ENCODE results near the gene CDHR3.

CDHR3 gene, protein sequence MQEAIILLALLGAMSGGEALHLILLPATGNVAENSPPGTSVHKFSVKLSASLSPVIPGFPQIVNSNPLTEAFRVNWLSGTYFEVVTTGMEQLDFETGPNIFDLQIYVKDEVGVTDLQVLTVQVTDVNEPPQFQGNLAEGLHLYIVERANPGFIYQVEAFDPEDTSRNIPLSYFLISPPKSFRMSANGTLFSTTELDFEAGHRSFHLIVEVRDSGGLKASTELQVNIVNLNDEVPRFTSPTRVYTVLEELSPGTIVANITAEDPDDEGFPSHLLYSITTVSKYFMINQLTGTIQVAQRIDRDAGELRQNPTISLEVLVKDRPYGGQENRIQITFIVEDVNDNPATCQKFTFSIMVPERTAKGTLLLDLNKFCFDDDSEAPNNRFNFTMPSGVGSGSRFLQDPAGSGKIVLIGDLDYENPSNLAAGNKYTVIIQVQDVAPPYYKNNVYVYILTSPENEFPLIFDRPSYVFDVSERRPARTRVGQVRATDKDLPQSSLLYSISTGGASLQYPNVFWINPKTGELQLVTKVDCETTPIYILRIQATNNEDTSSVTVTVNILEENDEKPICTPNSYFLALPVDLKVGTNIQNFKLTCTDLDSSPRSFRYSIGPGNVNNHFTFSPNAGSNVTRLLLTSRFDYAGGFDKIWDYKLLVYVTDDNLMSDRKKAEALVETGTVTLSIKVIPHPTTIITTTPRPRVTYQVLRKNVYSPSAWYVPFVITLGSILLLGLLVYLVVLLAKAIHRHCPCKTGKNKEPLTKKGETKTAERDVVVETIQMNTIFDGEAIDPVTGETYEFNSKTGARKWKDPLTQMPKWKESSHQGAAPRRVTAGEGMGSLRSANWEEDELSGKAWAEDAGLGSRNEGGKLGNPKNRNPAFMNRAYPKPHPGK

DNA sequence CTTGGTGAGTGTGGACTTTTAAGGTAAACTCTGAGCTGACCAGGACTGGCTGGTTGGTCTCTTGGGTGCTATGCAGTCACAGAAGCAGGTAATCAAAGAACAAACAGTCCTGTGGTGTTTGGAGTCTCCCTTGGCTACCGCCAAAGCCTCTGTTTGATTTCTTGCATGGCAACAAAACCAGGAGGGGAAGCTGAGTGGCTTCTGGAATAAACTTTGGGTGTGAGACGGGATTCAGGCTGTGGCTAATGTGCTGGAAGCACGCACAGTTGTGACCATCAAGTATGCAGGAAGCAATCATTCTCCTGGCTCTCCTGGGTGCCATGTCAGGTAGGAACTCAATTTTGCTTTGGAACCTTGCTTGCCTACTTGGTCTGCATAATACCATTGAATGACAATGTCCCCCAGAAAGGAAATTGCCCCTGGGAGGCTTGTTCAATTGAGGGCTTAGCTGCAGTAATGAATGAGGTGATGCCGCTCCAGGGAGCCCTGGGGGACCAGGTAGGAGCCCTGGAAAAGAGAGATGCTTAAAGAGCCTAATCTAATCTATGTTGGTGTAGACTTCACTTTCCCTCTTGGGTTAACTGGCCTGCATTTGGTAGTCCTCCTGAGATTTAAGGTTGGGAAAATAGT, at the start of gene CDHR3:
CDHR3 (plus strand) TSS at position 227 of the 630 bp plus-strand sequence; CDS start at position 282, 55 bp downstream.
- H3K79me2 ChIP-seq (ENCODE audit: control insufficient read depth, insufficient read depth, low read length, unreplicated experiment), result no peaks in the 10 kb centered on the region
- H3K27me3 ChIP-seq (ENCODE audit: insufficient read depth, low read length), result peaks cover 19% of the 10 kb centered on the region; the same call in 1 of the 2 replicates
- no peaks in the 10 kb centered on the region for H3K4me1 ChIP-seq (ENCODE audit: control insufficient read depth, insufficient read depth, low read length, unreplicated experiment)
- no peak within 1 kb of the TSS for H2AFZ ChIP-seq (ENCODE audit: low read length, unreplicated experiment)
- H3K27ac ChIP-seq (ENCODE audit: low read depth, low read length), result no peak within 1 kb of the TSS
- no peak within 1 kb of the TSS for H3K4me3 ChIP-seq (ENCODE audit: low read depth, low read length)
- H3K36me3 ChIP-seq (ENCODE audit: insufficient read depth, low read length), result no peaks in the 10 kb centered on the region

DNA sequence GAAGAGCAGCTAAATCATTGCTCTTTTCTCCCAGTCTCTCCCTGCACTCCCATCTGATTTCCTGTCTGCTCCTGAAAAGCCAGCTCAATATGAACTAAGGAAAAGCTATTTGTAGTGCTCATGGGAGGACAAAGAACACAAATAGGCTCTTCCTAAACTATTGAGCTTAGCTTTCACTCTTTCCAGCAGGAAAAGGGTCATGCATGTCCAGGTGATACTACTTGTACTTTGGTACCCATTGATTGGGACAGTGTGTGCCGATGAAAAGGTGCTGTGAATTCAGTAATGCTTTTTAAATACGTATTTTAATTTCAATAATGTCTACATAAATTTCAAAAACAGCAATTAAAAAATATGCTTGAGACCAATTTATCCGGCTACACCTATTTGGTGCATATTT, 49.1 kb upstream of the CDHR3 start:
- Histone ChIP-seq H3K27ac (ENCODE audit: low read depth, low read length) (no peak overlapping the region), H3K79me2 (ENCODE audit: control insufficient read depth, insufficient read depth, low read length, unreplicated experiment) (no peaks in the 10 kb centered on the region), H2AFZ (ENCODE audit: low read length, unreplicated experiment) (no peak overlapping the region), H3K4me3 (ENCODE audit: low read depth, low read length) (no peak overlapping the region), H3K27me3 (ENCODE audit: insufficient read depth, low read length) (no peaks in the 10 kb centered on the region), H3K36me3 (ENCODE audit: insufficient read depth, low read length) (peaks cover 6% of the 10 kb centered on the region; the same call in 1 of the 2 replicates), H3K4me1 (ENCODE audit: control insufficient read depth, insufficient read depth, low read length, unreplicated experiment) (peaks cover 3% of the 10 kb centered on the region)

DNA sequence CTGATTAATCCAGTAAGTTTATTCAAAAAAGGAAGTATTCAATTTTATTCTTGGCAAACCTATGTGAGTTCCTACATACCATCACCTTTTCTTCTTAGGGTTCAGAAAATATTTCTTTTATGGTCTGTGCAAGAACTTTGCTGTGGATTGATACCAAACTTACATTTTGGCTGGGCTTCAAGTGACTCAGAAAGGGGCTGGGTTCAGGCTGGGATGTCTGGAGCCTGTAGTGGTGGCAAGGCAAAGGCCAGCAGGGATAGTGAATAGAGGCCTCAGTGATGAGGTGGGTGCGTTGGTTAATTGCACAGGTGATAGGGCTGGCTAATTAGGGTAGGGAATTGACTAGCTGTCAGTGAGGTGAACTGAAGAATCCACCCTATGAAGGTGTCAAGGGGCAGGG, 46.5 kb upstream of the CDHR3 start:
- Histone ChIP-seq H2AFZ (ENCODE audit: low read length, unreplicated experiment) (no peak overlapping the region), H3K4me3 (ENCODE audit: low read depth, low read length) (no peak overlapping the region), H3K36me3 (ENCODE audit: insufficient read depth, low read length) (no peaks in the 10 kb centered on the region), H3K27me3 (ENCODE audit: insufficient read depth, low read length) (no peaks in the 10 kb centered on the region), H3K79me2 (ENCODE audit: control insufficient read depth, insufficient read depth, low read length, unreplicated experiment) (no peaks in the 10 kb centered on the region), H3K4me1 (ENCODE audit: control insufficient read depth, insufficient read depth, low read length, unreplicated experiment) (peaks cover 3% of the 10 kb centered on the region), H3K27ac (ENCODE audit: low read depth, low read length) (no peak overlapping the region)

DNA sequence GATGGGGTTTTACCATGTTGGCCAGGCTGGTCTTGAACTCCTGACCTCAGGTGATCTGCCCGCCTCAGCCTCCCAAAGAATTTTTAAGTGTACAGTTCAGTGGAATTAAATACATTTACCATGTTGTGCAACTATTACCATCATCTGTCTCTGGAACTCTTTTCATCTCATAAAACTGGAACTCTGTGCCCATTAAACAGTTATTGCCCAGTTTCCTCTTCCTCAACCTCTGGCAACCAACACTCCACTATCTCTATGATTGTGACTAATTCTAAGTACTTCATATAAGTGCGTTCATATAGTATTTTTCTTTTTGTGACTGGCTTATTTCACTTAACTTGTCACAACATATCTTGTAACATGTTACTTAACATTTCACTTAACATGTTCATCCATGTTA, 45.4 kb upstream of the CDHR3 start:
- no peaks in the 10 kb centered on the region for H3K27me3 ChIP-seq (ENCODE audit: insufficient read depth, low read length)
- peaks cover 3% of the 10 kb centered on the region for H3K4me1 ChIP-seq (ENCODE audit: control insufficient read depth, insufficient read depth, low read length, unreplicated experiment)
- no peaks in the 10 kb centered on the region for H3K79me2 ChIP-seq (ENCODE audit: control insufficient read depth, insufficient read depth, low read length, unreplicated experiment)
- H2AFZ ChIP-seq (ENCODE audit: low read length, unreplicated experiment), result no peak overlapping the region
- H3K36me3 ChIP-seq (ENCODE audit: insufficient read depth, low read length), result peaks cover 8% of the 10 kb centered on the region; the same call in 1 of the 2 replicates
- no peak overlapping the region for H3K4me3 ChIP-seq (ENCODE audit: low read depth, low read length)
- H3K27ac ChIP-seq (ENCODE audit: low read depth, low read length), result no peak overlapping the region

DNA sequence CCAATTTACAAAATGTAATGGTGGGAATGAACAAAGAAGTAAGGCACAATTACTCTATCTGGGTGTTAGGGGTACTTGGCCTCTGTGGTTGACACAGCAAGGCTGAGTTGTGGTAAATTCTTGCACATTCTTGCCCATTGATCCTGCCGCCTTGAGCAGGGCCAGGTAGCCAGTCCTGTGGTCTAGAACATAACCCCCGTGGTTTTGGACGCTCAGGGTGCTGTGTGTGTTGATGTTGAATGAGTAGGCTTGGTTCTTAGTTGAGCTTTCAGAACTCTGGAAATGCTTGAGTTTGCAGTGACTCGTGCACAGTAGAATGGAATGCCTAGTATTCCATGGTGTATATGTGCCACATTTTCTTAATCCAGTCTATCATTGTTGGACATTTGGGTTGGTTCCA, 42.3 kb upstream of the CDHR3 start:
- no peak overlapping the region for H3K4me3 ChIP-seq (ENCODE audit: low read depth, low read length)

DNA sequence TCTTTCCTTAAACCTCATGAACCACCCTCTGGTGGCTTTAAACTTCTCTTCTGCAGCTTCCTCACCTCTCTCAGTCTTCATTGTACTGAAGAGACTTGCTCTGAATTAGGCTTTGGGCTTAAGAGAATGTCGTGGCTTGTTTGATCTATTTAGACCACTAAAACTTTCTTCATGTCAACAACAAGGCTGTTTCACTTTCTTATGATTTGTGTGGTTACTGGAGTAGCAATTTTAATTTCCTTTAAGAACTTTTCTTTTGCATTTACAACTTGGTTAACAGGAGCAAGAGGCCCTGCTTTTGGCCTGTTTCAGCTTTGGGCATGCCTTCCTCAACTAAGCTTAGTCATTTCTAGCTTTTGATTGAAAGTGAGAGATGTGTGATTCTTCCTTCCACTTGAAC, 38.1 kb upstream of the CDHR3 start:
- Histone ChIP-seq H3K27me3 (ENCODE audit: insufficient read depth, low read length) (no peaks in the 10 kb centered on the region), H3K36me3 (ENCODE audit: insufficient read depth, low read length) (peaks cover 16% of the 10 kb centered on the region; the same call in 1 of the 2 replicates), H3K79me2 (ENCODE audit: control insufficient read depth, insufficient read depth, low read length, unreplicated experiment) (no peaks in the 10 kb centered on the region), H3K27ac (ENCODE audit: low read depth, low read length) (no peak overlapping the region), H3K4me1 (ENCODE audit: control insufficient read depth, insufficient read depth, low read length, unreplicated experiment) (no peaks in the 10 kb centered on the region), H3K4me3 (ENCODE audit: low read depth, low read length) (no peak overlapping the region), H2AFZ (ENCODE audit: low read length, unreplicated experiment) (no peak overlapping the region)

More for the DNA sequence above, 42.3 kb upstream of the CDHR3 start:
- no peaks in the 10 kb centered on the region for H3K27me3 ChIP-seq (ENCODE audit: insufficient read depth, low read length)
- no peaks in the 10 kb centered on the region for H3K79me2 ChIP-seq (ENCODE audit: control insufficient read depth, insufficient read depth, low read length, unreplicated experiment)
- peaks cover 3% of the 10 kb centered on the region for H3K4me1 ChIP-seq (ENCODE audit: control insufficient read depth, insufficient read depth, low read length, unreplicated experiment)
- H3K36me3 ChIP-seq (ENCODE audit: insufficient read depth, low read length), result peaks cover 16% of the 10 kb centered on the region; the same call in 1 of the 2 replicates
- no peak overlapping the region for H2AFZ ChIP-seq (ENCODE audit: low read length, unreplicated experiment)
- H3K27ac ChIP-seq (ENCODE audit: low read depth, low read length), result no peak overlapping the region

DNA sequence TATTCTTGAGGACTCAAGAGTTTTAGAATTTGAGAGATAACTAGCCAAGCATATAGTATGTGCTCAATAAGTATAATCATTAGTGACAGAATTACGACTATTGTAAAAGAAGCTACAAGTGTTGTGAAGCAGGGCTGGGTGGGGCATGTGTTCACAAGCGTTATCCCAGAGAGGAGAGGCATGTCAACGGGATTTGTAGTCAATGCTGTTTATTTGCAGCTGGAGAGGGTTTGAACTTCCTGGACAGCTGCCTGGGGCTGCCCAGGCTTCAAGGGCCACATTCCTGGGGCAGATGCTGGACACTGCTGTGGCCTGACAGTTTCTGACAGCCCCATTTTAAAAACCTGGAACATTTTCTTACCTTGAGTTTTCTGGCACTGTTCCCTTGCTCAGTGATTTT, 36.9 kb upstream of the CDHR3 start:
- Histone ChIP-seq H3K36me3 (ENCODE audit: insufficient read depth, low read length) (peaks cover 16% of the 10 kb centered on the region; the same call in 1 of the 2 replicates), H3K79me2 (ENCODE audit: control insufficient read depth, insufficient read depth, low read length, unreplicated experiment) (no peaks in the 10 kb centered on the region), H3K4me1 (ENCODE audit: control insufficient read depth, insufficient read depth, low read length, unreplicated experiment) (no peaks in the 10 kb centered on the region), H3K27me3 (ENCODE audit: insufficient read depth, low read length) (no peaks in the 10 kb centered on the region), H3K27ac (ENCODE audit: low read depth, low read length) (no peak overlapping the region), H2AFZ (ENCODE audit: low read length, unreplicated experiment) (no peak overlapping the region), H3K4me3 (ENCODE audit: low read depth, low read length) (no peak overlapping the region)

DNA sequence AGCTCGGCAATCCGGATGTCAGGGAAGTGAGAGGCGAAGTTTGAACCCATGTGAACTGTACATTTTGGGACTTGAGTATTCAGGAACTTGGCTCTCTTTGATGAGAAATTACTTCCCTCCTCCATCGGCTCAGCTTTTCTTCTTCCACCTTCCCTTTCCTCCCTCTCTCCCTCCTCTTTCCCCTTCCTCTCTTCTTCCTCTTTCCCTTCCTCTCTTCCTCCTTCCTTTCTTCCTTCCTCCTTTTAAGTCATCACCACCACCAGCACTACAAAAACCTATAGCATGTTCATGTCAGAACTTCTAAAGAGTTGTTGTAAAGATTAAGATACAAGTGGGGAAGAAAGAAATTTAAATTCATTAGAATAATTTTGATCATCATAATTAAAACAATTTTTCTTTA, 31.9 kb upstream of the CDHR3 start:
- no peaks in the 10 kb centered on the region for H3K36me3 ChIP-seq (ENCODE audit: insufficient read depth, low read length)

DNA sequence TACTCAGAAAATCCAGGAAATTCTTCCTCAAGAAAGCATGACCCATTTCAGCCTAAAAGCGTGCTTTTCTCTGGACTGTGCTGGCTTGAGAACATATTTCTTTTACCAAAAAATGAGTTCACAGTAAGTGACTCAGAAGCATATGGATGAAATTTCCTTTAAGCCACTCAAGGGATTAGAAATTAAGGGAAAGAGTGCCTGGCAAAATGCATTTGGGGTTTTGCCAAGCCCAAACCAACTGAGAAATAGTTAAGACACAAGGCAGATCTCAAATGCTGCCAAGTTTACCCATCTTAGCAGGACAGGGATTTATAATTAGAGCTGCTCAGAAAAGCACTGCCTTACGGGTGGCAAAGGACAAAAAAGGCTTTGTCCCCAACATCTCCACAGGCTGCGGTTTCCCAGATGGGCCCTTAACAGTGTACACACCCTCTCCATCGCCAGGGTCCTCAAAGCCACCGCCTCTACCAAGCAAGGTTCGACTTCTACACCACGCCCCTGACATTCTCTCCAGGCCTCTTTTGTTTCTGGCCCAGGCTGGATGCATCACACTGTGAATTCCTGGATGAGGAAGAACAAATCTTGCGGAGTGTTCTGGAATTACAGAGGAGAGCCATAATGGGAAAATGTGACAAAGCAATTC, 30.1 kb upstream of the CDHR3 start:
- H2AFZ ChIP-seq (ENCODE audit: low read length, unreplicated experiment), result peak overlapping the region; percentile 37
- peak overlapping the region; percentile 85 for H3K27ac ChIP-seq (ENCODE audit: low read depth, low read length)
- no peaks in the 10 kb centered on the region for H3K79me2 ChIP-seq (ENCODE audit: control insufficient read depth, insufficient read depth, low read length, unreplicated experiment)

More for the DNA sequence above, 31.9 kb upstream of the CDHR3 start:
- Histone ChIP-seq H3K4me1 (ENCODE audit: control insufficient read depth, insufficient read depth, low read length, unreplicated experiment) (peaks cover 25% of the 10 kb centered on the region), H2AFZ (ENCODE audit: low read length, unreplicated experiment) (no peak overlapping the region), H3K4me3 (ENCODE audit: low read depth, low read length) (no peak overlapping the region), H3K27me3 (ENCODE audit: insufficient read depth, low read length) (no peaks in the 10 kb centered on the region), H3K27ac (ENCODE audit: low read depth, low read length) (no peak overlapping the region), H3K79me2 (ENCODE audit: control insufficient read depth, insufficient read depth, low read length, unreplicated experiment) (no peaks in the 10 kb centered on the region)

More for the DNA sequence above, 30.1 kb upstream of the CDHR3 start:
- Histone ChIP-seq H3K4me3 (ENCODE audit: low read depth, low read length) (peak overlapping the region; percentile 41; the same call in 1 of the 2 replicates), H3K27me3 (ENCODE audit: insufficient read depth, low read length) (no peaks in the 10 kb centered on the region), H3K4me1 (ENCODE audit: control insufficient read depth, insufficient read depth, low read length, unreplicated experiment) (peaks cover 25% of the 10 kb centered on the region), H3K36me3 (ENCODE audit: insufficient read depth, low read length) (no peaks in the 10 kb centered on the region)
